Thoracic aorta (tissue), 2 donors: ENCODE measurements around the gene SLC22A7. TPM values are rescaled to one million over a fixed set of nuclear protein-coding genes. Genes with fewer than 3 reads are reported as not detected.

Experiments used
- ATAC-seq: fragments of 150-250 bp; one replicate; pipeline ENCODE4 v1.8.0; 2017; ENCODE audit warnings: low read depth; ENCODE audit not compliant: insufficient number of reproducible peaks, low FRiP score
- DNase-seq: peaks from one replicate; pipeline ENCODE4 v3.0.0-alpha.2; 2020; ENCODE audit warnings: low spot score
- H3K27ac ChIP-seq, 2 donors: fragments of 200-600 bp; sonication (generic); 1 replicate in 1 of 2; 2 replicates in 1 of 2; pipeline ENCODE4 v1.5.1; 2016; ENCODE audit warnings: mild to moderate bottlenecking in 2 of 2, moderate library complexity in 2 of 2
- H3K27me3 ChIP-seq: fragments of 200-600 bp; sonication (generic); replicated peaks from 2 replicates; pipeline ENCODE4 v1.6.0; 2016; ENCODE audit warnings: mild to moderate bottlenecking; ENCODE audit not compliant: insufficient read depth
- H3K36me3 ChIP-seq: fragments of 200-600 bp; sonication (generic); one replicate; pipeline ENCODE4 v1.5.1; 2016
- H3K4me1 ChIP-seq, 2 donors: fragments of 200-600 bp; sonication (generic); 1 replicate in 1 of 2; 2 replicates in 1 of 2; pipeline versions ENCODE4 v1.5.1 to v1.6.0; 2016; ENCODE audit warnings: low read depth in 2 of 2, mild to moderate bottlenecking in 1 of 2; ENCODE audit not compliant: control insufficient read depth in 1 of 2
- H3K4me3 ChIP-seq: fragments of 200-600 bp; sonication (generic); 2 replicates; pipeline ENCODE4 v1.5.1; 2016; ENCODE audit warnings: mild to moderate bottlenecking
- H3K9me3 ChIP-seq: fragments of 200-600 bp; sonication (generic); 2 replicates; pipeline ENCODE4 v1.5.1; 2016
- total RNA-seq, 2 donors: library from RNA; depleted of rRNA; stranded (reverse); fragments of >200 nt; gene quantifications; one replicate each; pipeline versions ENCODE4 v1.1.0 to v1.2.3, GENCODE V29; 2016
- TF ChIP-seq, protein P1 (sequence below): fragments of 200-600 bp; sonication (generic); IDR thresholded peaks from one replicate; pipeline ENCODE4 v1.5.1; 2019; ENCODE audit warnings: antibody characterized with exemption

Gene SLC22A7
- total RNA-seq, 2 donors from 2014 or later, result not detected

DNA sequence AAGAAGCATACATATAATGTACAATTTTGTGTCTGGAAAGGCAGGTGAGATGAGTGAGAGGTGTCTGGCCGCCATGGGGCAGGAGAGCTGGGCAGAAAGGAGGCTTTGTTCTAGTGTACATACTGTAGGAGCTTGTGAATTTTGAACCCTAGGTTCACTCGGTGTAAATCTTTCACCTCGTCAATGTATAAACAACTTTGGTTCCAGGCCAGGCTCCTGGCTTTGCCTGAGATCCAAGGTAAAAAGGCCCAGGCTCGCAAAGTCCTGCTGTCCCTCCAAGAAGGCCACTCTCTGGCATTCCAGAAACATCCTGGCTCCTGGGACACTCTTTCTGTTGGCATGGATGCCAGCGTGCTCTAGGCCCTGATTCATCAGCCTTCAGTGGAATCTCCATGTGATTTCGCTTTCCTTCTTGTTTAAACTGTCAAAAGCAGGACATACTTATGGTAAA, 7.1 kb upstream of the SLC22A7 start:
- no peaks in the 10 kb centered on the region for H3K36me3 ChIP-seq
- DNase-seq (no peak), ATAC-seq (no peak)
- H3K9me3 ChIP-seq, result no peaks in the 10 kb centered on the region
- no peaks in the 10 kb centered on the region for H3K27me3 ChIP-seq
- TF ChIP-seq, protein P1, sequence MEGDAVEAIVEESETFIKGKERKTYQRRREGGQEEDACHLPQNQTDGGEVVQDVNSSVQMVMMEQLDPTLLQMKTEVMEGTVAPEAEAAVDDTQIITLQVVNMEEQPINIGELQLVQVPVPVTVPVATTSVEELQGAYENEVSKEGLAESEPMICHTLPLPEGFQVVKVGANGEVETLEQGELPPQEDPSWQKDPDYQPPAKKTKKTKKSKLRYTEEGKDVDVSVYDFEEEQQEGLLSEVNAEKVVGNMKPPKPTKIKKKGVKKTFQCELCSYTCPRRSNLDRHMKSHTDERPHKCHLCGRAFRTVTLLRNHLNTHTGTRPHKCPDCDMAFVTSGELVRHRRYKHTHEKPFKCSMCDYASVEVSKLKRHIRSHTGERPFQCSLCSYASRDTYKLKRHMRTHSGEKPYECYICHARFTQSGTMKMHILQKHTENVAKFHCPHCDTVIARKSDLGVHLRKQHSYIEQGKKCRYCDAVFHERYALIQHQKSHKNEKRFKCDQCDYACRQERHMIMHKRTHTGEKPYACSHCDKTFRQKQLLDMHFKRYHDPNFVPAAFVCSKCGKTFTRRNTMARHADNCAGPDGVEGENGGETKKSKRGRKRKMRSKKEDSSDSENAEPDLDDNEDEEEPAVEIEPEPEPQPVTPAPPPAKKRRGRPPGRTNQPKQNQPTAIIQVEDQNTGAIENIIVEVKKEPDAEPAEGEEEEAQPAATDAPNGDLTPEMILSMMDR, result no peak
- H3K4me3 ChIP-seq, result no peak overlapping the region
- H3K27ac ChIP-seq, result no peak overlapping the region
- no peaks in the 10 kb centered on the region for H3K4me1 ChIP-seq

DNA sequence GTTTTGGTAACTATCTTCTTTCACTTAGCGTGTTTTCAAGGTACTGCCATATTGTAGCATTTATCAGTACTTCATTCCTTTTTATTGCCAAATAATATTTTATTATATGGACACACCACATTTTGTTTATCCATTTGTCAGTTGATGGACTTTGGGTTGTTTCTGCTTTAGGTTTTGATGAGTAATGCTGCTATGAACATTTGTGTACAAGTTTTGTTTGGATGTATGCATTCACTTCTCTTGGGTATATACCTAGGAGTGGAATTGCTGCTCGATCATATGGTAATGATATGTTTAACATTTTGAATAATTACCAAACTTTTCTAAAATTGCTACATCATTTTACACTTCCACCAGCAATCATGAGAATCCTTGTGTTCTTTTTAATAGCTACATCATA, 6.4 kb upstream of the SLC22A7 start:
- ATAC-seq, result no peak
- Histone ChIP-seq H3K4me1 (no peaks in the 10 kb centered on the region), H3K36me3 (no peaks in the 10 kb centered on the region), H3K27me3 (no peaks in the 10 kb centered on the region), H3K4me3 (no peak overlapping the region), H3K27ac (no peak overlapping the region), H3K9me3 (no peaks in the 10 kb centered on the region)
- TF ChIP-seq, protein P1, result no peak
- no peak for DNase-seq

DNA sequence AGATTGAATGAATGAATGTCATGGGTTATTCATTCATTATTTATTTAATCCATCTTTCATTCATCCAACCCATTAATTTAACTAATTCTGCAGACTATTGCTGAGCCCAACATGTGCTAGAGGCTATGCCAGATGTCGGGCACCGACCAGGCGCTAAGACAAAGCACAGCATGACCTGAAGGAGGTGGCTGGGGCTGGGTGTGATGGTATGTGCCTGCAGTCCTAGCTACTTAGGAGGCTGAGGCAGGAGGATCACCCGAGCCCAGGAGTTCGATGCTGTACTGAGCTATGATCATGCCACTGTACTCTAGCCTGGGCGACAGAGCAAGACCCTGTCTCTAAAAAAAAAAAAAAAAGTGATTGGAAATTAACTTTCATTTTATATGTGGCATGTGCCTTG, 5.7 kb upstream of the SLC22A7 start:
- H3K4me3 ChIP-seq, result no peak overlapping the region
- H3K9me3 ChIP-seq, result no peaks in the 10 kb centered on the region
- no peak overlapping the region for H3K27ac ChIP-seq
- H3K27me3 ChIP-seq, result no peaks in the 10 kb centered on the region
- H3K36me3 ChIP-seq, result no peaks in the 10 kb centered on the region
- no peak for ATAC-seq
- DNase-seq, result no peak
- TF ChIP-seq, protein P1, result no peak
- H3K4me1 ChIP-seq, result no peaks in the 10 kb centered on the region

DNA sequence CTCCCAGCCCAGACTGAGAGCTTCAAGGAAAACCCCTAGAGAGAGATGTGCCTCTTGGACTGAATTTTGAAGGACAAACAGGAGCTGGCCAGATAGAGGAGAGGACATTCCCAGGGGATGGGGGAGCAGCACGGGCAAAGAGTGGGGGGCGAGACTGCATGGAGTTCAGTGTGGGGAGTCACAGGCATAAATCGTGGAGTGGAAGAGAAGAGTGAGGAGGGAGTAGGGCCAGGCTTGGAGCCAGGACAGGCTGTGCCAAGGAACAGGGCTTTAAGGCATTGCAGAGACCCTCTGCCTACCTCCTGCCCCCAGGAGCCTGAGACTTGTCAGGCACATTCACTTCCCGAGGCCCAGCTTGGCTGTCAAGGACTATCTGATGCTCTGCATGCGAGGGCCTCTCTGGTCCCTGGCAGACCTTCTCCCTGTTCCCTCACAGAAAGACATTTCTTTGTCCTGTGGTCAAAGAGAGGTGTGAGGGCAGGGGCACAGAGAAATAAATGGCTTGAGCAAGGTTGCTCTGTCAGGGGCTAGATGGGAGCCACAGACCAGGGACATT, 5.2 kb upstream of the SLC22A7 start:
- H3K4me3 ChIP-seq, result no peak overlapping the region
- H3K36me3 ChIP-seq, result no peaks in the 10 kb centered on the region
- DNase-seq (no peak), ATAC-seq (no peak)
- H3K27me3 ChIP-seq, result no peaks in the 10 kb centered on the region
- no peaks in the 10 kb centered on the region for H3K4me1 ChIP-seq
- no peak overlapping the region for H3K27ac ChIP-seq
- no peaks in the 10 kb centered on the region for H3K9me3 ChIP-seq
- TF ChIP-seq, protein P1, result no peak

DNA sequence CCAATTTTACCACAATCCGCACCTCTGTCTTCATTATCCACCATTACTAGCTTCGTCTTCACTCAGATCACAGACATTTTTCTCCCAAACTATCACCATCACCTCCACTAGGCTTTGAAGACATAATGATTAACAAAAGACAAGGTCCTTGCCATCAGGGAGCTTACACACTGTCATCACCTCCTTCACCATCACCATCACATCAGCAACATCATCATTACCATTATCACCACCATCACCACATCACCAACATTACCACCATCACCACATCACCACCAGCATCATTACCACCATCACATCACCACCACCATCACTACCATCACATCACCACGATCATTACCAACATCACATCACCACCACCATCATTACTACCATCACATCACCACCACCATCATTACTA, 4.4 kb upstream of the SLC22A7 start:
- Histone ChIP-seq H3K4me1 (no peaks in the 10 kb centered on the region), H3K27ac (no peak overlapping the region), H3K27me3 (no peaks in the 10 kb centered on the region), H3K4me3 (no peak overlapping the region), H3K9me3 (no peaks in the 10 kb centered on the region), H3K36me3 (no peaks in the 10 kb centered on the region)
- TF ChIP-seq, protein P1, result no peak
- no peak for DNase-seq
- no peak for ATAC-seq
